ENCODE data around the gene FAM72A.
"Not testable (repeated sequence)": the region's sequence is repeated elsewhere in the genome, so short reads cannot be mapped to it uniquely, and the experiment has no call there.

The FAM72A gene

GRCh38 chr1:206169794-206170193 lies 32.8 kb downstream of the FAM72A start:
- not testable (repeated sequence) for DNase-seq

GRCh38 chr1:206167350-206168029 lies 35.1 kb downstream of the FAM72A start:
- DNase-seq, result not testable (repeated sequence)

- DNase-seq, result no peak
Observed at GRCh38 chr1:206145771-206146290, 56.8 kb downstream of the FAM72A start.

- no peak for DNase-seq
Observed at GRCh38 chr1:206144605-206145004, 58.0 kb downstream of the FAM72A start.

- DNase-seq, result no peak
Observed at GRCh38 chr1:206143537-206144172, 59.0 kb downstream of the FAM72A start.

GRCh38 chr1:206142770-206143169 lies 59.9 kb downstream of the FAM72A start:
- no peak for DNase-seq

- DNase-seq, result no peak
Observed at GRCh38 chr1:206142011-206142410, 60.6 kb downstream of the FAM72A start.

- DNase-seq, result no peak
Observed at GRCh38 chr1:206136241-206136640, 66.4 kb downstream of the FAM72A start.
